HEK293 (cell line): ENCODE results near the gene NIT1.

Experiments
- KLF1 ChIP-seq: fragments of 450-650 bp; formaldehyde crosslinking; IDR thresholded peaks from 2 replicates; pipeline ENCODE4 v1.5.1; 2016; ENCODE audit warnings: missing biosample characterization, missing genetic modification characterization
- KLF16 ChIP-seq: fragments of 450-650 bp; formaldehyde crosslinking; IDR thresholded peaks from 2 replicates; pipeline ENCODE4 v1.5.1; 2017; ENCODE audit warnings: missing biosample characterization, missing genetic modification characterization
- ZNF274 ChIP-seq, 2 experiments: fragments of 200-500 bp in 1 of 2; fragments of 450-650 bp in 1 of 2; sonication (Bioruptor generic) in 1 of 2; formaldehyde crosslinking in 1 of 2; IDR thresholded peaks; 2 replicates each; pipeline versions ENCODE4 v1.5.1 to v1.6.1; 2014 to 2016; ENCODE audit warnings: borderline replicate concordance in 1 of 2, inconsistent platforms in 1 of 2, low read length in 1 of 2, missing biosample characterization in 1 of 2, missing genetic modification characterization in 1 of 2

DNA sequence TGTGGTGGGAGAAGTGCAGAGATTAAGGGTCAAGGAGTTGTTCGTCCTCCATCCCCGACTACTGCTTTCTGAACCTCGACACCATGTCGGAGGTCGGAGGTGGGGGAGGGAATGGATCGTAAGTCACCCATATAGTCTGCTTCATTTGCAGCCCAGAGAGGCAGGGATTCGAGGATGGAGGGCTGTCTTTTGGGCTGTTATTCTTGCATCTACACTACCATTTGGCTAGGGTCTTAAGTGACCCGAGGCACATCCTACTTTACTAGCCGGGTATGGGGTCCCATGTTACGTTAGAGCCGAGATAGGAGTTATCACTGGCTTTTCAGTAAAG, 42.0 kb downstream of the NIT1 start:
- TF ChIP-seq KLF1 (tag by site-specific recombination) (no peak), ZNF274 (IDR thresholded peaks at IDR 0.05; ENCODE audit: low read length) (no peak), ZNF274 (tag by site-specific recombination; IDR thresholded peaks at IDR 0.05; ENCODE audit: borderline replicate concordance) (no peak), KLF16 (no peak)
